GM19351 (cell line): ENCODE data around the gene LPIN1.

Experiments
- ATAC-seq: cut with Tn5 transposase; IDR thresholded peaks from one replicate; pipeline ENCODE4 v1.9.1; 2021; ENCODE audit warnings: mild to moderate bottlenecking, moderate library complexity; ENCODE audit not compliant: unreplicated experiment

LPIN1 gene

DNA sequence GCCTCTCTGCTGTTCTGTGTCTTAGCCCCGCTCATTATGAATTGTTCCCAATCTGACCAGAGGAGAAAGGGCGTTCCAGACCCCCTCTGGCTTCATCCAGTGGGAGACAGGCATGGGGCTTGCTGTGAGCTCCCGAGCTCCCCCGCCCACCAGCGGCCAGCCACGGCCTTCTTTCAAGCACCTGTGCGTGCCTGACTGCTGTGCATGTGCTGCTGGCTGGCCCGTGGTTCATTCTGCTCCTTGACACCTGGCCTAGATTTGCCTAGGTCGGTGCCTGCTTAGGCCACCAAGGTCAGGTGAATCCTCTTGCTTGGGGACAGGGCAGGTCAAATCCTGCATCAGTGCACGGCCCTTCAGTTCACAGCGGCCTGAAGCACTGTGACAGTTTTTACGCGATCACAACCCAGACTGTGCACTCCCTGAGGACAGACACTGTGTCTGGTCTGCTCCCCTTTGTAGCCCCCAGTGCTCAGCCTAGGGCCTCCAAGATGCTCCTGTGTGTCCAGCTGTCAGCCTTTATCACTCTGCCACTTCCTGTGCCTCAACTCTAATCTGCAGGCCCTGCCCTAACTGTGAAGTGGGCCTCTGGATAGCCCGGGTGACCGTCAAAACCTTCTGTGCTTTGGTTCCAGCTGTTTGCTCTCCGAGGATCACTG is 3.6 kb upstream of the LPIN1 start:
- ATAC-seq = no peak

DNA sequence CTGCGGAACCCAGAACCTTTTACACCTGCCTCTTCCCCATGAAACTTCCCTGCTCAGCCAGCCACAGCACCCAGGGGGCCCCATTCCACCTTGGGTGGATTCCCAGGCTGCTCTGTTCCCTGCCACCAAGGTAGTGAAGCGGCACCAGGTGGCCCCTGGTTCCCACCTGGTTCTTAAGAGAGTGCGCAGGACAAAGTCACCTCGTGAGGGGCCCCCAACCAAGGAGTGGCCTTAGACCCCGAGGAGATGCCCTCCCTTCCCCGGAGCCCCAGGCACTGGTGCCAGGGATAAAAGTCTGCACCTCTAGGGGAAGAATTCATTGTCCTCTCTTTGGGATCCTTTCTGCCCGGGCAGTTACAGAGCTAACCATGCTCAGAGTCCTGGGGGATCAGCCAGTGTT is 3.1 kb upstream of the LPIN1 start:
- no peak for ATAC-seq

DNA sequence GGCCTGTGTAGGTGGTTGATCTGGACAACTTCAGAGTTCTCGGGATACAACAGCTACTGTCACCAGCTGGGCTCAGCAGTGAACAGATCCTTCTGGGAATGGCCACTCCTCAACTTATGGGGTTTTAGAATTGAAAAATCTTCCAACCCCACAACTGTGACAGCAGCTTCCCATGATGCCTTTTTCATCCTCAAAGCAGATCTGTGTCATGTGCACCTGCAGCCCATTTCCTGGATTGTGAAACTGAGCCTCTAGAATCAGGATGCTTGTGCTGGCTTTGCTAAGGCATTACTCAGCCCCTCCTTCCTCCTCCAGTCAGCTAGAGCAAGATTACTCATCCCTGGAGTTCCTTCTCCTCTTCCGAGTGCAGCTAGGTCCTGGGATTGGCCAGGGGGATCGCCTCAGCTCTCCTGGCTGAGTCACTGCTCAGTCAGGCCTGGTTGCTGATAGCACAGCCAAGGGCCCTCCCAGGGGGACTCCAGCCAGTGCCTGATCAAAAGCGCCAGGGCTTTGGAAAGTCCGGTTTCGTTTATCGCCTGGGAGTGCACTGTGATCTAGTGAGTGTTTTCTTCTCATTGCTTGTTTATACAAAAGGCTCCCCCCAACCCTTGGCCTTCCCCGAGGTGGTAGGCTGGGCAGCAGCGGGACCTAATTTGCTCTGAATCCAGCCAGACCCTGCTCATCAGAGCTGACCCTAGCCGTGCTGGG is 2.4 kb upstream of the LPIN1 start:
- ATAC-seq = peak; percentile 45

DNA sequence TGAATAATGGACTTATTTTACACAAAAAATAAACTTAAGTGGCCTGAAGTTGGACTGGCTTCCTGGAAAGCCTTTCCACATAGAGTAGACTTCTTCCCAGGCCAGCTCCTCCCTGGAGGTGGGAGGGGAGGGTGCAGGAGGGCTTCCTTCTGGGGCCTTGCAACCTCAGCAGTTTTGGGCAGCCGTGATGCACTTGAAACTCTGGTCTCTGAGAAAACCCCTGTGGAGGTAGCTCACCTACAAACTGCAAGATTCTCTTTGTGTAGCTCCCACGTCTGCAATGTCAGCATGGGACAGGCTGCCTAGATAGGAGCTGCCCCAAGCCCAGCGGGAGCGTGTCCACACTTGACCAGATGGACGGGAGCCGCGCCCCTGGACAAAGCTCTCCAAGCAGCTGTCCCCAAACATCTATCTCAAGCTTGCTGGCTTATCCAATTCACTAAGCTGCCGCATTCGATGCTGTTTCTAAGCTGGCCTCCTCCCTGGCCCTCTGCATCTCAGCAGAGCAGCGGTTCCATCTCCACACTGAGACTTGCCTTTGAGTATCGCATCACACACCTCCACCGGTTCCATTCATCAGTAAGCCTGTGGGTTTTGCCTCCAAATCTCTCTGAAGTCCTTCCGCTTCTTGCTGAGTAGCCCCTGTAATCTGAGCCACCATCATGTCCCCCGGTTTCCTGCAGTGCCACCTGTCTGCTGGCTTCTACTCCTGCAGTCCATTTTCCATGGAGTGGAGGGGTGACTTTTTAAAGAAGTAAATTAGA is 1.6 kb upstream of the LPIN1 start:
- ATAC-seq = no peak

DNA sequence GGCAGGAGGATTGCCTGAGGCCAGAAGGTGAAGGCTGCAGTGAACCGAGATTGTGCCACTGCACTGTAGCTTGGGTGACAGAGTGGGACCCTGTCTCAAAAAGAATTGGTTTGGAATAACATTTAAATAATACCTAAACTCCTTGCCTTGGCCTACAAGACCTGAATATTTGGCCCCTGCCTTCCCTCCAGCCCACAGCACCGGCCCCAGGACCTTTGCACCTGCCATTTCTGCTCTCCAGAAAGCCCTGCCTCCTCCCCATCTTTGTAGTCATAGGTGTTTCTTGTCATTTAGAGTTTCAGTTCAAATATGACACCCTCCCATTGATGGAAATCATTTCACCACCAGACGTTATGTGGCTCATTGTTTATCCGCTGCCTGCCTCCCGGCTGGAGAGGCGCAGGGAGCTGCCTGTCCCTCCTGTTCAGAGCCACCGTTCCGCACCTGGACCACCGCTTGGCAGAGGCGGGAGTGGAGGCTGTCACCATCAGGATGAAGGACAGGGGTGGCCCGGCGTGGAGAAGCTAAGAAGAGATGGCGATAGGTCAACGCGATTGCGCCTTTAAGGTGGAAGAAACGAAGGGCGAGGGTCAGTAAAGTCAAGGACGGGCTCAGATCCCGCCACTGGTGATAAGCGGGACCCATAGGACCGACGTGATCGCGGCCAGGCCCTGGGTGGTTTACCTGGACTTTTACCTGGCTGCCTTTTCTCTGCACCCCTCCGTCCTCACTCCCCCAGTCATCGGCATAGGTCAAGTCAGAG is 638 bp upstream of the LPIN1 start:
- ATAC-seq = no peak

DNA sequence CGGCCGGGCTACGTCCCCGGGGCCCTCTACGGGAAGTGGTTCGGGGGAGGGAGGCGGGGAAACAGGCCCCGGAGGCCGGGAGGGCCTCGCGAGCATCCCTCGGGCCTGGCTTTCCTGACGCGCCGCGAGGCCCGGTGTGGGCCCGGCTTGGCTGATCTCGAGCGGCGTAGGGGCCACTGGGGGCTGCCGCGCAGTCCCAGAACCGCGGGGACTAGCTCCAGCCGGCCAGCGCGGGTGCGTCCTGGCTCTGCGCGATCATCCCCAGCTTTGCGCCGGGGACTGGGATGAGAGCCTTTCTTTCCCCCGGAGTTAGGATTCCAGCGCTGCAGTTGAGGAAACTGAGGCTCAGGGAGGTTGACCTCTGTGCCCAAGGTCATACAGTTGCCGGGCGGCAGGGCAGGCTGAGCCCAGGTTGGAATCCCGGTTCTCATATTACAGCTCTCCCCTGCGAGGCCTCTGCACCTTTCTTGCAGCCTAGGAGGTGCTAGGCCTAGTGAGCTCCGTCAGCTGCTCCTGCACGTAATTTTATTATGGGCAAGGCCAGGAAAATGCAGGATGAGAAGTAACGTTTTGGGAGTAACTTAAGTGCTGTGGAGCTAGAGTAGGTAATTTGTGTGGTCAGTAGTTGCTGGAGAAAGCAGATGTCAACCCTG is 501 bp downstream of the LPIN1 start:
- ATAC-seq = peak; percentile 7

DNA sequence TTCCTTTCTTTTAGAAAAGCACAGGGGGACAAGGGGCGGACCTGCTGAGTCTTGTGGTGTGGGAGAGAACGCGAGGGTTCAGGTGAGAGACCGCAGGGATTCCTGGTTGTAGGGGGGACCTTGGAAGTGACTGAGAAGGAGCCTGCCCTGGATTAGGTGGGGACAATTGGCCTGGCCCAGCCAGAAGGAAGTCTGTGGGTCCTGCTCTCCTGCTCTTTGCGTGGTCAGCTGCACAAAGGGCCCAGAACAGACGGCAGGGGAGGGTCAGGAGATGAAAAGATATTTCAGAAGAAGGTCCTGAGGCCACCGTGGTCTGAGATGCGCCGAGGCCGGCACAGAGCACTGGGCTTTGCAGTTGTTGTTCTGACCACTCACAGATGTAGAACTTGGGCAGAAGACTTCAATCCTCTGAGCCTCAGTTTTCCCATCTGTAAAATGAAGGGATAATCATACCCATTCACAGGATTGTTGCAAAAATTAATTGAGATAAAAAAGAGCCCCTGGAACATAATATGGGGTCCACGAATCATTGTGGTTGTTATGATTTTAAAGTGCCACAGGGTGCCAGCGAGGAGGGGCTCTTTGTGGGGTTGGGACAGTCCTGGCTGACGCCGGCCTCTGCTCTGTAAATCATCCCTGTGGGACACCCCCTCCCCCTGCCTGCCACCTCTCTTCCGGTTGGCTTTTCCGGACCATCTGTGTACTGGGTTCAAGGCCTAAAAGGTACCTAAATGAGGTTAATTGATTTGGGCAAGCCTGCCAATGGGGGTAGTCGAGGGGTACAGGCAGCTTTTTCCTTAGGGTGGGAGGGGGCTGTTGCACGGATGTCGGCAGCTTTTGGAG is 1.8 kb downstream of the LPIN1 start:
- no peak for ATAC-seq

DNA sequence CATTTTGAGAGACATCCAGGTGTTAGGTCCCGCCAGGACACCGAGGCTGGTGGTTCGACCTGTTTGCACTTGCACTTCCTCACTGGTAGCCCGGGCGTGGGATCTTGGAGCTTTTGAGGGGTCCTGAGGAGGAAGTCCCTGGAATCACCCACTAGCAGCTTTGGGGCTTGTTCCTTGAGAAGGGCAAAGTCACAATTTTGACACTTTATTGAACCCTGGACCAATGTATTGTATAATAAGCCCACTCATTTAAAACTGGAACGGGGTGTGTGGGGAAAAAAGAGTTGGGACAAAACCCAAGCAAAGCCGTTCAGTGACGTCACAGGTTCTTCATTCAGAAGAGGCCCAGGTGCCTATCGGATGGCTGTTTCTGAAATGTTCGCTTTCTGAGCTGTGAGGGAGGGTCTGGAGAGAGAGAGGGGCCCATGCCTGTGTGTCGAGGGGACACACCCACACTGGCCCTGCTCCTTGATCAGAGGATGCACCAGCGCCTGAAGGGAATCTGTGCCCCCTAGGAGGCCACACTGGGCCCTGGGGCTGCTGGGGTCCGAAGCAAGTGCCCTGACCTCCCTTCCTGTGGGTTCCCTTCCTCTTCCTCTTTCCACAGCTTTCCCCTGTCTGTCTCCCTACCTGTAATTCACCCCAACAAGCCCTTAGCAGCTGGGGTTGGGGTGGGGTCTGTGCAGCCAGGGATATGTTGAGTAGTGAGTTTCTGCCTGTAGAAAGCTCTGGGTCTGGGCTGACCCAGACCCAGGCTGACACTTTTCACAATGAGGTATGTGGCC is 2.6 kb downstream of the LPIN1 start:
- ATAC-seq = no peak

DNA sequence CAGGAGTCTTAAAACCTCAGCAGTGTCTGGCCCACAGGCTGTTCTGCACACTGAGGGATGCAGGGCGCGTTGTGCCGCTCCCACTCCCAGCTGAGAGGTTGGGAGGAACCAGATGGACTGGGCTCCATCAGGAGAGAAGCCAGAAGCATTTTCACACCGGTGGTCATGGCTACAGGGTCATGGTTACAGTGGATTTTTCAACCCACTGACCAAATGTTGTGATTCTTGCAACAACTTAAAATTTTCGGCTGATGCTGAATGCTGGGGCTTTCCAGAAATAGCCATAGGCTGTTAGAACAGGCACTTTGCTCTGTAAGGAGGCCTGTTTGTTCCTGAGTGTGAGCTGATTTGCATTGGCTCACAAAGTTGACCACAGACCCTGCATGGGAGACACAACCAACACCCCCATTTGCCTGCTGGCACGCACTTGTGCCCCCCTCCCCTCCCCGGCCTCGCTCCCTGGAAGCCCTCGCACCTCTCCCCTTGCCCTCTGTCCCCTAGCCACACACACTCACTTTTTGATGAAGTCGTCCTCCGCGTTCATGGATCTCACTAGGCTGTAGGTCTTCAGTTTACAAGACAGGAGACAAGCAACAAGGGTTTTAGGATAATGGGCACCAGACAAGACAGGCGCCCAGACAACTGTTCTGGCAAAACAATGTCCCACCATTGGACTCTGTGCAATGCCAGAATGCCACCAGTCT is 3.4 kb downstream of the LPIN1 start:
- peak; percentile 14 for ATAC-seq

DNA sequence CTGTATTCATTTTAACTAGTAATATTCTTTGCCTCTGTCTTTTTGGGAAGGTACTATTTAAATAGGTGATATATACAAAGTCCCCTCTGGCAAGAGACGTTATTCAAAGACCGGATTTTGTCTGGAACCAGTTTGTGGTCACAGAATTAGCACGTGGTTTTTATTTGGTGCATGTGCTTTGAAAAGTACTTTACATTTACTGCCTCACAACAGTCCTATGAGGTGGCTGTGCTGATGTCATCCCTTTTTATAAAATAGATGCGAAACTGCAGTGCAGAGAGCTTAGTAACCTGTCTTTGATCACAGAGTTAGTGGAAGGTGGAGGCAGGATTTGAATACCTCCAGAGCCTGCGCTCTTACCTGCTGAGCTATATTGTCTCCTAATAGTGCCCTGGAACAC is 4.0 kb downstream of the LPIN1 start:
- ATAC-seq = peak; percentile 47

DNA sequence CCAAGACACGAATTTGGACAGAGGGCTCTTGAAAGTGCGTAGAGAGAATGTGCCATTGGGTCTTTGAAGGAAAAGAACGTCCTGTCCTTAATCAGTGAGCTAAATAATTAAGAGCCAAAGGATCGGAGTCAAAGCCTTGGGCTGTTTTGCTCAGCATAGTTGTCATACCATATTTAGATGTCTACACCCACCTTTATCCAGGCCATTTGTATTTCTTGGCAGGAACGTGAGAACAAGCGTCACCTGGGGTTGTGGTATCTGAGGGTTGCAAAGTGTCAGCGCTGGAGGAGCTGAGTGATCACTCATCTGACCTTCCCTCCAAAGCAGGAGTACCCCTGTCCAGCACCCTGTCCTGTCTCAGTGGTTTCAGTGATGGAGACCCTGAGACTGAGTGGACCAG is 4.5 kb downstream of the LPIN1 start:
- ATAC-seq = no peak

DNA sequence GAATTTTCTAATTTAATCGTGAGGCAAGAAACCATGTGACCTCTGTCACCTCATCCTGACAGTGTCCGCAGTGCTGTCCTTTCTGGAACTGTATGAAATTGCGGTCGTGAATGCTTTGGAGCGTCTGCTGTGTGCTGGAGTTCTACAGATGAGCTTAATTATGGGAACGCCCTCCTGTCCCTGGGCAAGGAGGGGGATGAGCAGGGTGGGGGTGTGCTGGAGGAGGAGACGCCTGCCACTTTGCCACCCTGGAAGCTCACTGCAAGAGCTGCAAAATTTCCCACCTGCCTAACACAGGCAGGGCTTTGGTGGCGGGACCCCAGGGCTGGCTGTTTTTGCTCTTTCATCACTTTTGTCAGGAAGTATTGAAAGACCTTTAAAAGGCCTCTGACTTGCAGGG is 6.5 kb downstream of the LPIN1 start:
- ATAC-seq = no peak

DNA sequence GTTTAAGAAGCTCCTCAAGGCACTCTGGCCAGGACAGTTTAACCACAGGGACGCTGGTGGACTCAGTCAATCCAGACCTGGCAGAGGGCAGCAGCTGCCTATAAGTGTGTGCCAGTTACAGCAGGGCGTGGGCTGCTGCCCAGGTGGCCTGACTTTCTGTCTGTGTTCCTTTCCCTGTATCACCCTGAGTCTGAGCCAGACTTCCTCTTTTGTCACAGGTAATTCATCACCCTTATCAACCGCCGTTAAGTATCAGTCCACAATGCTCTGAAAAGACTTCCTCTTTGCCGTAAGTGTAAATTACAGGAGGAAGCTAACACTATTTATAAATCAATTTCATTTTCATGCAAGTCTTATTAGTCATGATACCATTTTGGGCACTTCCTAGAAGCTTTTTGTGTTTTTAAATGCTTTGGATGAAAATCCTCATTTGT is 7.0 kb downstream of the LPIN1 start:
- peak; percentile 58 for ATAC-seq

DNA sequence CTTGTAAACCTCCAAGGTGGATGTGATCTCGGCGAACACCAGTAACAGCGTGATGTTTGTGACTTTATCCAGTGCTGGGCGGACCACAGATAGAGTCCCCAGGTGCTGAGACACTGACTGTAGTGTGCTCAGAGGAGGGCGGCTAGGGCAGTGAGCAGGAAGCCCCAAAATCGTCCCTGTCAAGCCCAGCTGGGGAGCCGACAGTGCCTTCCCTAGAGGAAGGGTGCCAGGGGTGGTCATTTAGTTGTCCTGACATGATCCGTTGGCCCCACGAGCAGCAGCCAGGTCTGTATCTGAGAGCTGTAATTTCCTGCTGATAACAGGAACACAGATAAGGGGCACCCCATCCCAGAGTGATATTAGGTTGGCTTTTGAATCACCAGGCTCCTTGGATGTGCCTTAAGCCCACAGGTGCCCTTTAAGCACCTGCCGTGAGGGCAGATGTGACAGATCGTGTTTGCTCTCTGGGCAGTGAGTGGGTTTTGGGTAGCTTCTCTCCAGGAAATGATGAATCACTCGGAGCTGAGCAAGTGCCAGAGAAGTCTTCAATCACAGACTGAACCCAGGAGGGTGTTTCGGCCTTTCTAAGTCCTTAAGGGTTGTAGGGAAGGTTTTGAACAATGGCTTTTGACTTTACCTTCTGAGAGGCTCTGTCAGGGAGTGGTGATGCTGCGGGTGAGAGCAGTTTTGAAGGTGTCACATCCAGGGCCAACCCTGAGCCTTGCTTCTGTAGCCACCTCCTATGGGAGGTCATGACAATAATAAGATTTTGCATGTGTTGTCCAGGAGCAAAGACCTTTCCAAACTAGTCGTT is 7.7 kb downstream of the LPIN1 start:
- peak; percentile 27 for ATAC-seq

DNA sequence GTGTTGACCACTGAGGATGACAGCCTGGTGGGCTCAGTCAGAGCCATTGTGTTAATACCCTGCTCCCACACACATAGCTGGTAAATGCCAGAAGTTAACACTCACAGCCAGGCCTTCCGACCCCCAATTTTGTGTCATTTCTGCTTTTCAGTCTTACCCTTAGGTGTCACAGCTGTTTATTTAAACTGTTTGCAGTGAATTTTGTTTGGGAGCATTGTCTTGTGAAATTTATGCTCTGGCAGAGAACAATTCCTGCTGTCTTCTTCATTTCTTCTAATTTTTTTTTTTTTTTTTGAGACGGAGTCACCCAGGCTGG is 8.2 kb downstream of the LPIN1 start:
- ATAC-seq = no peak

DNA sequence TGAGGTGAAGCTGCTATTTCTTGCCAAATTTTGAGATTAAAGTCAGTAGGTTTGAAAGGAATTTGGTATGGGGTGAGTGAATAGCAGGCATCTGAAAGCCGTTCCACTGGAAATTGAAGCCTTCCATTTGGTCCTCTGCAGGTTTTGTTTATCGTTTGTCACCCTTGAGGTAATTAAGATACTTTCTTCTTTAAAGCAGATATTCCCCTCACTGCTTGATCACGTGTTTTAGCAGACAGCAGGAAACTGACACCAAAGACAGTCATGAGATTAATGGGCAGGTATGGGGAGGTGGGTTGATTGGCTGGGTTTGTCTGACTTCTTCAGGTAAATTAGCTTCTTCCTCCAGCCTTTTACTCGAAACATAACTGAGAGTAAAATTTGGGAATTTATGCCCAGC is 10.7 kb downstream of the LPIN1 start:
- ATAC-seq = no peak

DNA sequence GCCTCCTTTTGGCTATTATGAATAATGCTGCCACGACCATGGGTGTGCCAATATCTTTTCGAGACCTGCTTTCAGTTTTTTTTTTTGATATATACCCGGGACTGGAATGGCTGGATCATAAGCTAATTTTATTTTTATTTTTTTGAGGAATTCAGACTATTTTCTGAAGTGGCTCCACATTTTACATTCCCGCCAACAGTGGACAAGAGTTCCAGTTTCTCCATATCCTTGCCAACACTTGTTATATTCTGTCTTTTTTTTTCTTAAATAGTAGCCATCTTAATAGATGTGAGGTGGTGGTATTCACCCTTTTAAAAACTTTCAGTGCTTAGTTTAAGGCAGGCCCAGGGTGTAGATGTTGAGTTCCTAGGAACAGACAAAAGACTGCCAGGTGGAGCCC is 11.8 kb downstream of the LPIN1 start:
- ATAC-seq = no peak

DNA sequence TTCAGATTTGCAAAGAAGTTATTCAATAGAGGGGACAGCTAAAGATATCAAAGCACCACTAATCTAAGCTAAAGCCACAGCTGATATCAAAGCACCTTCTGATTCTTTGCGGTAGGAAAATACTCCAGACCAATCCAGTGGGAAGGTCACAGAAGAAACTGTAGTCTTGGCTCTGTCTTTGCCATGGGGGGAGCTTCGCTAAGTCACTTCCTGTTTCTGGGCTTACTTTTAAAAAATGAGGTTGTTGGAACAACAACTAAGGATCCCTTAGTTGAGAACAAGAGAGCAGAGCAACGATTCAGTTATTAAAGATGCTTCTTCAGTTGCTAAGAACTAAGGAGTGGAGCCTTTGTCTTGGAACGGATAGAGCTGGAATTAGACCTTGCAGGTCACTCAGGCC is 12.2 kb downstream of the LPIN1 start:
- no peak for ATAC-seq
